ENCODE measurements around the gene PDE6G. TPM values are rescaled to one million over a fixed set of nuclear protein-coding genes. Genes with fewer than 3 reads are reported as not detected.

Gene PDE6G
- total and polyA plus RNA-seq, 2 of the 13 experiments (the other 11 are each of a cell fraction or from before 2014, with no cell fraction given), result 1.4 to 6.7 TPM

GRCh38 chr17:81702934-81703746, 46.8 kb upstream of the PDE6G start, which contains the start of gene MRPL12 (continued):
- TF ChIP-seq GPN1 (CRISPR knock-in tag; IDR thresholded peaks at IDR 0.05; ENCODE audit: borderline replicate concordance) (peak; percentile 52; the same call in 1 of the 2 replicates), SETDB1 (CRISPR knock-in tag; IDR thresholded peaks at IDR 0.05; ENCODE audit: borderline replicate concordance) (no peak), FOXC1 (CRISPR knock-in tag; IDR thresholded peaks at IDR 0.05; ENCODE audit: borderline replicate concordance) (0 out of 2 replicates have a peak, but pooled peaks have one; percentile 89), IRF9 (CRISPR knock-in tag; IDR thresholded peaks at IDR 0.05; ENCODE audit: borderline replicate concordance) (peak; percentile 97), EHMT2 (IDR thresholded peaks at IDR 0.05; ENCODE audit: borderline replicate concordance, low read depth, low read length) (no peak), HINFP (CRISPR knock-in tag; IDR thresholded peaks at IDR 0.05; ENCODE audit: low read depth) (peak; percentile 76; the same call in 1 of the 2 replicates), NCOR1 (IDR thresholded peaks at IDR 0.05; ENCODE audit: borderline replicate concordance, low read length) (no peak), HHEX (CRISPR knock-in tag; IDR thresholded peaks at IDR 0.05) (no peak), EZH2 (conservative IDR thresholded peaks at IDR 0.05; ENCODE audit: low read depth, low read length) (no peak), ZBTB7B (CRISPR knock-in tag; IDR thresholded peaks at IDR 0.05) (peak; percentile 78), KDM1A (CRISPR knock-in tag; IDR thresholded peaks at IDR 0.05) (no peak), ZNF7 (CRISPR knock-in tag; IDR thresholded peaks at IDR 0.05) (0 out of 2 replicates have a peak, but pooled peaks have one; percentile 8), RBM39 (IDR thresholded peaks at IDR 0.05; ENCODE audit: low read depth, low read length, poor library complexity, severe bottlenecking) (peak; percentile 74), NFRKB (IDR thresholded peaks at IDR 0.05) (no peak), PCBP2 (optimal IDR thresholded peaks at IDR 0.05; ENCODE audit: low read depth, low read length, poor library complexity, severe bottlenecking) (no peak), ZUFSP (CRISPR knock-in tag; IDR thresholded peaks at IDR 0.05; ENCODE audit: borderline replicate concordance) (no peak), PHF5A (CRISPR knock-in tag; IDR thresholded peaks at IDR 0.05; ENCODE audit: low read depth, unreplicated experiment) (peak; percentile 100), ZNF816 (CRISPR knock-in tag; IDR thresholded peaks at IDR 0.05; ENCODE audit: borderline replicate concordance) (peak; percentile 68; the same call in 1 of the 2 replicates)
- TF ChIP-seq, protein P1, sequence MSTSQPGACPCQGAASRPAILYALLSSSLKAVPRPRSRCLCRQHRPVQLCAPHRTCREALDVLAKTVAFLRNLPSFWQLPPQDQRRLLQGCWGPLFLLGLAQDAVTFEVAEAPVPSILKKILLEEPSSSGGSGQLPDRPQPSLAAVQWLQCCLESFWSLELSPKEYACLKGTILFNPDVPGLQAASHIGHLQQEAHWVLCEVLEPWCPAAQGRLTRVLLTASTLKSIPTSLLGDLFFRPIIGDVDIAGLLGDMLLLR (CRISPR knock-in tag; IDR thresholded peaks at IDR 0.05), result peak; percentile 85; the same call in 1 of the 2 replicates
- TF ChIP-seq, protein P2, sequence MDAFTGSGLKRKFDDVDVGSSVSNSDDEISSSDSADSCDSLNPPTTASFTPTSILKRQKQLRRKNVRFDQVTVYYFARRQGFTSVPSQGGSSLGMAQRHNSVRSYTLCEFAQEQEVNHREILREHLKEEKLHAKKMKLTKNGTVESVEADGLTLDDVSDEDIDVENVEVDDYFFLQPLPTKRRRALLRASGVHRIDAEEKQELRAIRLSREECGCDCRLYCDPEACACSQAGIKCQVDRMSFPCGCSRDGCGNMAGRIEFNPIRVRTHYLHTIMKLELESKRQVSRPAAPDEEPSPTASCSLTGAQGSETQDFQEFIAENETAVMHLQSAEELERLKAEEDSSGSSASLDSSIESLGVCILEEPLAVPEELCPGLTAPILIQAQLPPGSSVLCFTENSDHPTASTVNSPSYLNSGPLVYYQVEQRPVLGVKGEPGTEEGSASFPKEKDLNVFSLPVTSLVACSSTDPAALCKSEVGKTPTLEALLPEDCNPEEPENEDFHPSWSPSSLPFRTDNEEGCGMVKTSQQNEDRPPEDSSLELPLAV (CRISPR knock-in tag; conservative IDR thresholded peaks at IDR 0.05; ENCODE audit: low read depth), result 0 out of 2 replicates have a peak, but pooled peaks have one; percentile 65
- TF ChIP-seq, protein P3, sequence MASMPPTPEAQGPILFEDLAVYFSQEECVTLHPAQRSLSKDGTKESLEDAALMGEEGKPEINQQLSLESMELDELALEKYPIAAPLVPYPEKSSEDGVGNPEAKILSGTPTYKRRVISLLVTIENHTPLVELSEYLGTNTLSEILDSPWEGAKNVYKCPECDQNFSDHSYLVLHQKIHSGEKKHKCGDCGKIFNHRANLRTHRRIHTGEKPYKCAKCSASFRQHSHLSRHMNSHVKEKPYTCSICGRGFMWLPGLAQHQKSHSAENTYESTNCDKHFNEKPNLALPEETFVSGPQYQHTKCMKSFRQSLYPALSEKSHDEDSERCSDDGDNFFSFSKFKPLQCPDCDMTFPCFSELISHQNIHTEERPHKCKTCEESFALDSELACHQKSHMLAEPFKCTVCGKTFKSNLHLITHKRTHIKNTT (CRISPR knock-in tag; IDR thresholded peaks at IDR 0.05), result no peak
